ENCODE results near the gene UBTD1.

The UBTD1 gene

DNA sequence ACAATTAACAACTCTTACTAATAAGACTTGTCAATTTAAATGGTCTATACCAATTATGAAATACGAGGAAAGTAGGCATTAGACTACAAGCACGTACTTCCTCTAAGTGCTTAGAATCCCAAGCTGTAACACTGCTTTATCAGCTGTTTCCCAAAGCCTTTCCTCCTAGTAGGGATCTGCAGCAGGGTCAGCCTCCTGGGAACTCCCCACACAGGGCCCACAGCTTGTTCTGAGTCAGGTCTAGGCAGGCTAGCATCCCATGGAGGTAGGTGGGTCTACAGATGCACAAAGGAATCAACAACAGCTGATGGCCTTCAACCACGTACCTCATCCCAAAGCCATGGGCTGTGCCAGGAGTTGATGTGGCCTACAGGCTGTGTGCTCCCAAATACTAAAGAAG lies 15.2 kb upstream of the UBTD1 start:
- no peak for DNase-seq
- Mint-ChIP-seq H3K4me1 (peaks cover 14% of the 10 kb centered on the region), H3K36me3 (ENCODE audit: low read depth) (peaks cover 53% of the 10 kb centered on the region), H3K9me3 (no peaks in the 10 kb centered on the region), H3K27ac (no peak overlapping the region), H3K27me3 (ENCODE audit: low read depth, poor library complexity) (no peaks in the 10 kb centered on the region), H3K4me3 (no peak overlapping the region)
- TF ChIP-seq, protein P1, sequence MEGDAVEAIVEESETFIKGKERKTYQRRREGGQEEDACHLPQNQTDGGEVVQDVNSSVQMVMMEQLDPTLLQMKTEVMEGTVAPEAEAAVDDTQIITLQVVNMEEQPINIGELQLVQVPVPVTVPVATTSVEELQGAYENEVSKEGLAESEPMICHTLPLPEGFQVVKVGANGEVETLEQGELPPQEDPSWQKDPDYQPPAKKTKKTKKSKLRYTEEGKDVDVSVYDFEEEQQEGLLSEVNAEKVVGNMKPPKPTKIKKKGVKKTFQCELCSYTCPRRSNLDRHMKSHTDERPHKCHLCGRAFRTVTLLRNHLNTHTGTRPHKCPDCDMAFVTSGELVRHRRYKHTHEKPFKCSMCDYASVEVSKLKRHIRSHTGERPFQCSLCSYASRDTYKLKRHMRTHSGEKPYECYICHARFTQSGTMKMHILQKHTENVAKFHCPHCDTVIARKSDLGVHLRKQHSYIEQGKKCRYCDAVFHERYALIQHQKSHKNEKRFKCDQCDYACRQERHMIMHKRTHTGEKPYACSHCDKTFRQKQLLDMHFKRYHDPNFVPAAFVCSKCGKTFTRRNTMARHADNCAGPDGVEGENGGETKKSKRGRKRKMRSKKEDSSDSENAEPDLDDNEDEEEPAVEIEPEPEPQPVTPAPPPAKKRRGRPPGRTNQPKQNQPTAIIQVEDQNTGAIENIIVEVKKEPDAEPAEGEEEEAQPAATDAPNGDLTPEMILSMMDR (IDR thresholded peaks at IDR 0.05), result no peak

GRCh38 chr10:97483921-97484320 lies 14.8 kb upstream of the UBTD1 start:
- Mint-ChIP-seq H3K4me1 (peaks cover 14% of the 10 kb centered on the region), H3K4me3 (no peak overlapping the region), H3K36me3 (ENCODE audit: low read depth) (peaks cover 52% of the 10 kb centered on the region), H3K9me3 (no peaks in the 10 kb centered on the region), H3K27ac (no peak overlapping the region), H3K27me3 (ENCODE audit: low read depth, poor library complexity) (no peaks in the 10 kb centered on the region)
- no peak for DNase-seq
- TF ChIP-seq, protein P1 (IDR thresholded peaks at IDR 0.05), result no peak

DNA sequence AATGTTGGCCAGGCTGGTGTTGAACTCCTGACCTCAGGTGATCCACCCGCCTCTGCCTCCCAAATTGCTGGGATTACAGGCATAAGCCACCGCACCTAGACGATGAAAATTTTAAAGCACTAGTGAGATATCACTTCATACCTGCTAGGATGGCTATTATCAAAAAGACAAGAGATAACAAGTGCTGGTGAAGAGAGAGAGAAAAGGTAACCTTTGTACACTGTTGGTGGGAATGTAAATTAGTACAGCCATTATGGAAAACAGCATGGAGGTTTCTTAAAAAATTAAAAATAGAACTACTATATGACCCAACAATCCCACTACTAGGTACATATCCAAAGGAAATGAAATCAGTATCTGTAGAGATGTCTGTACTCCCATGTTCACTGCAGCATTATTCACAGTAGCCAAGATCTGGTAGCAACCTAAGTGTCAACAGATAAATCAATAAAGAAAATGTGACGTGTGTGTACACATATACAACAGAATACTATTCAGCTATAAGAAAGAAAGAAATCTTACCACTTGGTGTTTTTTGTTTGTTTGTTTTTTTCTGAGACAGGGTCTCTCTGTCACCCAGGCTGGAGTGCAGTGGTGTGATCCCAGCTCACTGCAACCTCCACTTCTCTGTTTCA lies 13.0 kb upstream of the UBTD1 start:
- H3K9me3 Mint-ChIP-seq, result no peaks in the 10 kb centered on the region
- H3K4me3 Mint-ChIP-seq, result no peak overlapping the region
- peaks cover 13% of the 10 kb centered on the region for H3K4me1 Mint-ChIP-seq
- DNase-seq, result no peak
- peaks cover 40% of the 10 kb centered on the region for H3K36me3 Mint-ChIP-seq (ENCODE audit: low read depth)
- no peak overlapping the region for H3K27ac Mint-ChIP-seq
- no peaks in the 10 kb centered on the region for H3K27me3 Mint-ChIP-seq (ENCODE audit: low read depth, poor library complexity)
- TF ChIP-seq, protein P1 (IDR thresholded peaks at IDR 0.05), result no peak

DNA sequence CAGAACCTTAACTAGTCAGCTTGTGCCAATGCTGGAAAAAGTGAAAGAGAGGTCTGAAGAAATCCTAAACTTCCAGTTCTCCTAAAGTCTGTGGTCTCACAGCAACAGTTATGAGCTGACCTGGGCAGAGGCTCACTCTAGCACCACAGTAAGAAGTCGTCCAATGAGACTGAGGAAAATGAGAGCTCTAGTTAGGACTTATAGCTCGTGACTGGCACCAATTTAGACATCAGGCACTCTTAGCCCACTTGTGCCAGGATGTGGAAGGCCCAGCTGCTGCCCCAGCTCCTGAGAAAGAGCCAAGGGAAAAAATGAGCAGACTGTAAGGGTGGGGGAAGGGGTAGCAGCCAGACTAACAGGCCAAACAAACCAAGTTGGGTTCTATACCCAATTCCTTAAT lies 8.1 kb upstream of the UBTD1 start:
- no peaks in the 10 kb centered on the region for H3K9me3 Mint-ChIP-seq
- H3K4me3 Mint-ChIP-seq, result no peak overlapping the region
- TF ChIP-seq, protein P1 (IDR thresholded peaks at IDR 0.05), result no peak
- peaks cover 37% of the 10 kb centered on the region for H3K4me1 Mint-ChIP-seq
- peaks cover 38% of the 10 kb centered on the region for H3K36me3 Mint-ChIP-seq (ENCODE audit: low read depth)
- H3K27me3 Mint-ChIP-seq (ENCODE audit: low read depth, poor library complexity), result peaks cover 2% of the 10 kb centered on the region
- peak overlapping the region; percentile 88 for H3K27ac Mint-ChIP-seq
- no peak for DNase-seq

DNA sequence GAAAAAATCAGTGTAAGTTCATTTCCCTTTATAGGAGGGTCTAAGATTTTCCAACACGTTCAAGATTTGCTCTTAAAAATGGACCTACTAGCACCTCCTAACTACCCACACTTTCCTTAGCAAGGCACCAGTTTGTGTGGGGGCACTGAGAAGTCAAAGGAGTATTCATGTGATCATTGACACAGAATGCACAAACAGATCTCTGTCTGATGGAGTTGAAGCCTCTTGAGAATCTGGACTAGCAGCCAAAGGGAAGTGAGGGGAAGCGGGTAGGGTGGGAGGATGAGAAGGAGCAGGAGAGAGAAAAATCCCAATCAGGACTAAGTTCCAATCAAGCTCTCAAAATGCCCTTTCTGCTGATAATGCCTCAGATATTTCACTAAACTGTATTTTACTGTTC lies 4.6 kb upstream of the UBTD1 start:
- TF ChIP-seq, protein P1 (IDR thresholded peaks at IDR 0.05), result no peak
- peaks cover 2% of the 10 kb centered on the region for H3K27me3 Mint-ChIP-seq (ENCODE audit: low read depth, poor library complexity)
- peaks cover 14% of the 10 kb centered on the region for H3K36me3 Mint-ChIP-seq (ENCODE audit: low read depth)
- H3K9me3 Mint-ChIP-seq, result no peaks in the 10 kb centered on the region
- H3K4me1 Mint-ChIP-seq, result peaks cover 56% of the 10 kb centered on the region
- H3K4me3 Mint-ChIP-seq, result no peak overlapping the region
- H3K27ac Mint-ChIP-seq, result no peak overlapping the region
- no peak for DNase-seq

DNA sequence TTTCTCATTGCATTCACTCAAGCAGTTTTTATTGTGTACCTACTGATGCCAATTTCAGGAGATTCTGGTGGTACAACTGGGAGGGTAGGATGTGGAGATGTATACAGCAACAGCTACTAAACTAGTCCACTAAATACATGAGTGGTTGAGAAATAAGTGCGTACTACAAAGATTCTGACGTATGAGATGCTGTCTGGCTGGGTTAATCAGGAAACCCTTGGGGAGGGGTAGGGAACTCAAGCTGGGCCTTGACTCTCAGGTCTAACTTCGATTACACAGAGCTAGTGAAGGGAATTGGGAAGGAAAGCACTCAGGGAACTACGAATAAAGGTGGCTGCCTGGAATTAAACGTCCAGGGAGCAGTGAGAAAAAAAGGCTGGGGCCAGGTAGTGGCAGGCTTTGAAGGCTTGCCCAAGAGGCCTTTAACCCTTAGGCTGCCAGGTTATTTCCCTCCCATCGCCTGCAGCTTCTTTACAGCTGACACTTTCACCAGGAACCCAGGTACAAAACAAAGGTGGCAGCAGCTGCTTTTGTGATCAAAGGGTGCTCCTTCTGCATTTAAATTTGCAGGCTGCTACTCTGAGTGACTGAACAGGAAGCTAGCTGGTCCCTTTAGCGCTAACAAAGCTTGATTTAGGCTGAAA lies 3.7 kb upstream of the UBTD1 start:
- peaks cover 14% of the 10 kb centered on the region for H3K36me3 Mint-ChIP-seq (ENCODE audit: low read depth)
- DNase-seq, result no peak
- peak overlapping the region; percentile 76 for H3K27ac Mint-ChIP-seq
- H3K9me3 Mint-ChIP-seq, result no peaks in the 10 kb centered on the region
- H3K27me3 Mint-ChIP-seq (ENCODE audit: low read depth, poor library complexity), result peaks cover 8% of the 10 kb centered on the region
- H3K4me1 Mint-ChIP-seq, result peaks cover 59% of the 10 kb centered on the region
- TF ChIP-seq, protein P1 (IDR thresholded peaks at IDR 0.05), result no peak
- peak overlapping the region; percentile 61 for H3K4me3 Mint-ChIP-seq

Measured in nephron progenitor cell (in vitro differentiated cells).